NCI-H446 treated with DMSO at 0.1 percent for 48 hours (cell line): ENCODE results near the gene KIAA0930.

Experiments used
- DNase-seq: peaks from one replicate; lab custom pipeline; 2025; lab: John Stamatoyannopoulos, UW

Gene KIAA0930

DNA sequence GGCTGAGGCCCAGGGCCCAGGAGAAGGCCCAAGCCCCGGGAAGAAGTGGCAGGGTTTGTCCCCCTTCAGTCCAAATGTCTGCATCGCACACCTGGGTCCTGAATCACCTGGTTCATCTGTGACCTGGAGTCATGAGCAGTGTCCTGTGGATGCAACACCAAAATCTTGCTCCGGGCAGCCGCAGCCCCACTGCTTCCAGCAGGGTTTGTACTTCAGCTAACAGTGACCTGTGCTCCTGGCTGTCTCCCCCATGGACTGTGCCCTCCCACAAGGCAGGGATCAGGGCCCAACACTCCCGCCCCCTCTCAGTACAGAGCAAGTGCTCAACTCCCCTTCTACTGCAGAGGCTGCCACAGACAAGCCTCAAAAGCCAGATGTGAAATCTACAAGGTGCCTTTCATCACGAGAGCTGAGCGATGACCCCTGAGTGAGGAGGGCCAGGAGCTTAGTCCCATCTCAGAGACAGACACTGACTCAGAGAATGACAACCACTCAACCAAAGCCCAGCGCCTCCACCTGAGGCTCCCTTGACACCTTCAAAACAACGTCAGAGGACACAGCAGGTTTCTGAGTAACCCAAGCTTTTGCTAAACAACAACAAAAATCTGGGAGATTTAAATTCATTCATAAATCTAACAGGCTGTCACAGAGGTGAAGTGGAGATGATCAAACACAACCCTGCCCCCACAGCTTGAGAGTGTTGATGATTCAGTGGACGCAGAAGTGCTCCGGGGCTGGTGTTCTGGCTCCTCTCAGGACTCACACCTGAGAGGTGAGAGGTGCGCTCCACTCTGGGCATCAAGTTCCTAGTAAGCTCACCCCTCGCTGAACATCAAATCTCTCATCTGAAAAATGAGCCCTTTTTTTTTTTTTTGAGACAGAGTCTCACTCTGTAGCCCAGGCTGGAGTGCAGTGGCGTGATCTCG lies 3.4 kb downstream of the KIAA0930 start:
- DNase-seq, result no peak

DNA sequence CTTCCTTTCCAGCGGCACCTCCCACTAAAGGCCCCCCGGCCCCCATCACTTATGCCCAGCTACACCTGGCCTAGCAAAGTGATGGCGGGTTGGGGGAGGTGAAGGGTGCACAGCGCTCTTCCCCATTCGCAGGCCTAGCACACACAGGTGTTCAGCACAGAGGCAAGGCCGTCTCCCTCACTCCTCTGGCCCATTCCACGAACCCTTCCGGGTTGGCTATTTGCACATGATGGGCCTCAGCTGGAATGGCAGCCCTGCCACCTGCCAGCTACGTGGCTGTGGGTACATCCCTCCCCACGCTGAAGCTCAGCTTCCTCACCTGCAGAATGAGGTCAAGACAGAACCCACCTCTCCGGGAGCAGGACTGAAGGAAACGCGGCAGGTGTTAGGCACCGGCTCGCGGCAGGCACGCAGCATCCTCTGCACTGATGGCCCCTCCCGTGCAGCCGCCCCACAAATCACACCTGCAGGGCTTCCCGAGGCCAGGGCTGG lies 4.8 kb downstream of the KIAA0930 start:
- no peak for DNase-seq

DNA sequence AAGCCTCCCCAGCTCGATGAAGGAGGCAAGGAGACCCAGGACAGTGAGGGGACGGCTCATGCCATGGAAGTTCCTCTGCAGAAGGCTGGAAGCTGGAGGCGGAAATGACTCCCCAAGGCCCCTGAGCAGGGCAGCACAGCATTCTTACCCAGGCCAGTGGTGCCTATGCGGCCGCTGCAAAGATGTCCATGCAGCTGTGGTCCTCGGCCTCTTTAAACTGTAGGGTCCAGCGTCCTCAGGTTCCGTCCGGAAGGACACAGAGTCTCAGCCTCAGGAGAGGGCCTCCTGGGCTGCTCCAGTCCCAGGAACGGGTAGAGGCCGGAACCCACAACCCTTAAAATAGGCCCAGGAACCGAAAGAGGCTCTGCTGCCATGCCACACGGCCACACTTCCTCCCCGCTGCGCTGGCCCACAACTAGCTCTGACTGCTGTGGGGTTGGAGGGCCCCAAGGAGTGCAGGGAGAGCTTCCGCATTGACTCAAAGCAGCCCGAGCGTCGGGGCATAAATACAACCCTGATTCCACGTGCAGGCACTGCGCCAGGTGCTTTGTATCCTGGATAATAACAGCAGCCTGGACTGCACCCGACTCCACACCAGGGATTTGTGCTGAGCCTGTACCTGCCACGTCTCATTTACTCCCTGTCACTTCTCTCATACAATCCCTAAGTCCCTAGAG lies 5.5 kb downstream of the KIAA0930 start:
- DNase-seq, result no peak

DNA sequence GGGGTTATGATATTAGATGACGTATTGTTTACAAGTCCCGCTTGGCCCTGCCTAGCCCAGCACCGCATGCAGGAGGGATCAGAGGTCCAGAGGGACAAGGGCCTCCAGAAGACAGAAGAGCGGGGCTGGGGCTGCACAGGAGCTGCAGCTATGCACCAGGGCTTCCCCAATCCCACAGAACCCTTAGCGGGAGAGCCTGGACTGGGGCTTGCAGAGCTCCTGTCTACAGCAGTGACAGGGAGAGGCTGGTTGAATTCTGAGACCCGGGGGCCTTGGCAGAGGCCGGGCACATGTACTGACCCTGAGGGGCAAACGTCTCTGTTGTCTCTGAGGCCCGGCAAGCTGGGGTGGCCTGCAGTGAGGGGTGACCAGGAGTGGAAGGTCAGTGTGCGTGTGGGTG lies 6.9 kb downstream of the KIAA0930 start:
- DNase-seq, result no peak

DNA sequence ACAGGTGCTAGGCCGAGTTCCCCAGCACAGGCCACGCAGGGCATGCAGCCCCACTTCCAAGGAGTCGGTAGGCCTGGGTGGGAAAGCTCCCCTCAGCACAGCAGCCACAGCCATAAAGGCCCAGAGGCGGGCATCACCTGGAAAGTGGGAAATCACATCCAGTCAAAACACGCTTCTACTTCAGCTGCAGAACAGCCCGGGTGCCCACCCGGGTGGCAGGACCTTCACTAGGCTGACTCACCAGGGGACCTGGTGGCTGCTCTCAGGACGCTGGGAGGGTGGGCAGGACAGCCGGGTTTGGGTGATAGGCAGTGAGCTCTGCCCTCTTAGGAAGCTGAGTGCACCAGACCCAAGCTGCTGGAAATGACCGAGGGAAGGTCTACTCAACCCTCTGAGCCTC lies 7.3 kb downstream of the KIAA0930 start:
- DNase-seq, result no peak

DNA sequence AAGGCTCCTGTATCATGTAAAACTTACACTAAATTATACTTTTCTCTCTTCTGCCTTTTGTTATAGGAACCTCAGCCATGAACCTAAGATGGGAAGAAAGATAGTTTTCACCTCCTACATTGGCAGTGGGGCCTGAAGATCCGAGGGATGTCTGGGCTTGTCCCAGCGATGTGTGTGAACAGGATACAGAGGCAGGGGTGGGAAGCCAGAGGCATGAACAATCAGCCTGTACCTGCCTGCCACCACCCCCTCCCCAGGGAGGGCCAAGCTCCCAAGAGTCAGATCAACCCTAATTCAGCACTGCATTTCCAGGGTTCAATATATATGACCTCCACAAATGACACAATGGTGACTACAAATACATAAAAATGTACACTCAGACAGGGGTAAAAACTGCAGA lies 9.4 kb downstream of the KIAA0930 start:
- DNase-seq, result no peak

DNA sequence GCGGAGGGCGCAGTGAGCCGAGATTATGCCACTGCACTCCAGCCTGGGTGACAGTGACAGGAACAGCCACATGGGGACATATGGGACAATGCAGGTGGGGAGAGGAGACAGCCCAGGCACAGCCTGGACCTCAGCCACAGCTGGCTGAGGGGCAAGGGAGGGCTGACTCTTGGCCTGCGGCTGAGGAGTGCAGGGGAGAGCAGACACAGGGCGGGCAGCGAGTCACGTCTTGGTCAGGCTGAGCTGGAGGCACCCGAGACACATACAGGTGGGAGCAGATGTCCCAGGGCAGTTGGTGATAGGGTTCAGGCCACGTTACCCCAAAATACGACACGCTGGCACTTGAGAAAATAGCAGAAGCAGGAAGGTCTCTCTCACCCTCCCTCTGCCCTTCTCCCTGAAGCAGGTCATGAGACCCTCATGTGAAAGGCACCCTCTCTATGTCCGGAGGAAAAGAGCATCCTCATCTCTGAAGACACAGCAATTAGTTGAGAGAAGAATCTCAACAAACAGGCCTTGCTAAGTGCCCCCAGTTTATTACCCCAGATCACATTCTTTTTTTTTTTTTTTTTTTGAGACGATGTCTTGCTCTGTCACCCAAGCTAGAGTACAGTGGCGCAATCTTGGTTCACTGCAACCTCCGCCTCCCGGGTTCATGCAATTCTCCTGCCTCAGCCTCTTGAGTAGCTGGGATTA lies 10.5 kb downstream of the KIAA0930 start:
- DNase-seq, result no peak

DNA sequence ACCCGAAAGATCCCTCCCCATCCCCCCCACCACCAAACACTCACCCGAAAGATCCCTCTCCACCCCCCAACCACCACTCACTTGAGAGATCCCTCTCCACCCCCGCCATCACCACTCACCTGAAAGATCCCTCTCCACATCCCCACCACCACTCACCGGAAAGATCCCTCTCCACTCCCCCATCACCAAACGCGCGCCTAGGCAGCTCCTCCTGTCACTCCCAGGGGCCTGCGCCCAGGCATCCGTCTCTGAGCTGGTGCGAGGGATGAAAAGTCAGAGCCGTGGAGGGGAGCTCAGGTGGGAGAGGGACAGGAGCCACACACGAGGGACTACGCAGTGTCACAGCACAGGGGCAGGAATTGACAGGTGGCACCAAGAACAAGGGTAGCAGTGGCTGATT lies 11.5 kb downstream of the KIAA0930 start:
- no peak for DNase-seq

DNA sequence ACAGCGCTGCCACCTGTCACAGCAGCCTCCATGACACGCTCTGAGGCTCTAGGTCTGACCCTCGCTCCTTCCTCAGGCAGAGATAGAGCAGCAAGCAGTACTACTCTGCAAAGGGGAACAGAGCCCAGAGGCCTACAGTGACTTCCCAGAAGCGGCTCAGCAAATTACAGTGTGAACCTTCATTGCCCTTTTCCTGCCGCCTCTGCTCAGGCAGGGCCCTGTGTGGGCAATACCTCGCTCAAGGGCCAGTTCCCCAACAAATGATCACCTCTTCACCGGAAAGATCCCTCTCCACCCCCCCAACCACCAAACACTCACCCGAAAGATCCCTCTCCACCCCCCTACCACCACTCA lies 12.3 kb downstream of the KIAA0930 start:
- DNase-seq, result no peak

DNA sequence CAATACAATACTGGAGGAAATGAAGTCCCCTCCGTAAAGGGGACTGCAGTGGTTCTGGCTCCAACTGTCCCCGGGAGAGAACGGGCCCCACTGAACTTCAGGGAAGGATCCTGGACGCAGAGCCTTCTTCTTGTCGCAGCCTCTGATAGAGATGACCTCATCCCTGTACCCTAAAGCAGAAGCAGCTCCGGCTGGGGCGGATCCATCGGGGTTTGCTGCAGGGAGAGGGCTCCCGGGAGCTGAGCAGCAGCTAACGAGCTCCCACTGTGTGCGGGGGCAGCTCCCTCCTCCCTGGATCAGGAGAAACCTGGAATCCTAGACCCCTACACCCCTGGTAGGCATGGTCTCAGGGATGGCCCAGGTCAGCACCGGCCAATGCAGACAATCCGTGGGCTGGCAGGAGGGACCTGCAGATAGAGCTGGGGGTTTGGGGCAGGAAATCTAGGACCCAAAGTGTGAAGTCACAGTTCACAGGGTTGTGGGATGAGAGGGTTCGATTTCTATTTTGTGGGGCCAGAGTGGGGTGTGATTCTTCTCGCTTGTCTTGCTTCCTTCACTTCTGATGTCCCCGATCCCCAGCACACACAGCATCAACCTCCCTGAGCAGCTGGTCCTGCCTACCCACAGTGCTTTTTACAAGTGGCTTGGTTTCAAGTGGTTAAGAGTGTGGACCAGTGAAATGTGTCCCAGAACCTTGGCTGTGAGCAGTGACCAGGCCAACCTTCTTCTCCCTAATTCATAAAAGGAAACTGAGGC lies 12.9 kb downstream of the KIAA0930 start:
- DNase-seq, result no peak

DNA sequence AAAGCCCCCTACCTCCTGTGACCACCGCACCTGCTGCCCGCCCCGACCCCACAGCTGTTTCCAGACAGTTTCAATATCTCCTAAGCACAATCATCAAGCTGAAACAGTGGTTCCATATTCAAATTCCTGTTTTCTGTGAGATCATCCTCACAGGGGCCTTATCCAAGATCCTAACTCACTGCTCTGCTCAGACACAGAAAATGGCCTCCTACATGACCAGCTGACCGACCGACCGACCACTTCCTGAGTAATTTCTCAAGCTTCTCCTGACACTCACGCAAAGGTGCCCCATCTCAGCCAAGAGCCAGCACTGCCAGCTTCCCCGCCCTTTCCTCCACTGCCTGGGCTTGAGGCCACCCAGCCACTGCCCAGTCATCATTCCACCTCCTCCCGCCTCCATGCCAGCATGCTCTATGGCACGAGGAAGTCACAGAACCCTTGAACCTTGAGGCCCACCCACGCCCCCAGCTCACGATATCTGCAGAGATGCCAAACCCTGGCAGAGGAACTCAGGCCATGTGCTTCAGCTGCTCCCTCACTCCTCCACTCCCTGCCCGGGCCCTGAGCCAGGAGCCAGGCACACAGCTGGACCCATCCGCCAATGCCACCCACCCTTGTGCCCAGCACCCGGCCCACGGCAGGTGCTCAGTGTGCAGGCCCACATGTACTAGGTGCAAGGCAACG lies 14.0 kb downstream of the KIAA0930 start:
- no peak for DNase-seq

DNA sequence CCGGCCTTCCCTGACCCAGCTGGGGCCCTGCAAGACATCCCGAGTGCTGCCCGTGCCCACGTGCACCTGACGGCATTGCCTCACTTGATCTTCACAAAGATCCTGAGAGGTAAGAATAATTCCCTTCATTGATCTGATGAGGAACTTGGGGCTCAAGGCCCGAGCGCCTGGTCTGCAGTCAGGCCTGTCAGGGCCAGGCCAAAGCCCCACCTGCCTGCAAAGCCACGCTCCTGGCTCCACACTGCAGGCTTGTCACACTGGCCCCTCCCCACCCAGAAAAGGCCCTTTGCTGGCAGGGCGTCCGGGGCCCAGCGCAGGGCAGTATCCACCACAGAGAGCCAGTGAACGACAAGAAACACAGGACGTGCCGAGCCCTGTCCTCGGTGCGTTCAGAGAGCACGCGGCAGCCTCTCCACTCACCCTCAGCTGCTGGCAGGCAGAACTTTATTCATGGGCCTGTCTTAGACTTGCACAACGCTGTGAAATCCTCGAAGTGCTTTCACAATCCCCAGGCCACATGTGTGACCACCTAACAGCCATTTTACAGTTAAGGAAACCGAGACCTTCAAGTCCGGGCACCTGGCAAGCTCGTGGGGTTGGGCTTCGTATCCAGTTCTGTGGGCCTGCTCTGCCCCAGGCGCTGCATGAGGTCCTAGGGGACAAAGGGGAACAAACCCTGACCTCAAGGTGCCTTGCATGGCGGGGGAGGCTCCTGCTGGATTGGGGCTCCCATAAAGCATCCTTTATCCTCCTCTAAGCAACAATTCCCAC lies 14.8 kb downstream of the KIAA0930 start:
- no peak for DNase-seq

DNA sequence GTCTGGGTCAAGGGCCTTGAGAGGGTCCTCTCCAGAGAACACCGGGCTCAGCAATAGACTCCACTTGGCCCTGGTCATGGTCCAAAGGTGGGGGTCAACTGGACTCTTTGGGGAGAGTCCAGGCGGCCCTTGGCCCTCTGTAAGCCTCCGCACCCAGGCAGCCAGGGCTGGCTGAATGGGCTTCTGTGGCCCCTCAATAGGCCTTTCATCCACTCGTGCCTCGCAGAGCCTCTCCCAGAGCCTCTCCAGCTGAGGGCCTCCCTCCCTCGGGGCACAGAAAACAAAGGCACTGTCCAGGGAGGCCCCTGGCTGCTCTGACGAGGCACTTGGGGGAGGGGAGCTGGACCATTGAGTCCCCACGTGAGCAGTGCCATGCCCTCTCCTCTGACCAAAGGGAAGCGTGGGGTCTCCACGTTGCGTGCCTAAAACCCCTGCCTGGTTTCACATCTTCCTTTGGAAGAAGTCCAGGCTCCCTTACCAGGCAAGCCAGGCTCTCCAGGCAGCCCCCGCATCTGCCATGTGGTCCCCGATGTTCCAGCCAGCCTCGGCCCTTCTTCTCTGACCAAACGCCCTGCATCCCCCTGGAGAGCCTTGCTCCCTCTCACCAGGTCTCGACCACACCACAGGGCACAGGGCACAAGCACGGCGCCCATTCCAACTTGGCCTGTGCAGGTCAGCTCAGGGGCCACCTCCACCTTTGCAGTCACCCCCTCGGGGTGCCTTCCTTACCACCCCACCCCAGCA lies 15.5 kb downstream of the KIAA0930 start:
- no peak for DNase-seq

DNA sequence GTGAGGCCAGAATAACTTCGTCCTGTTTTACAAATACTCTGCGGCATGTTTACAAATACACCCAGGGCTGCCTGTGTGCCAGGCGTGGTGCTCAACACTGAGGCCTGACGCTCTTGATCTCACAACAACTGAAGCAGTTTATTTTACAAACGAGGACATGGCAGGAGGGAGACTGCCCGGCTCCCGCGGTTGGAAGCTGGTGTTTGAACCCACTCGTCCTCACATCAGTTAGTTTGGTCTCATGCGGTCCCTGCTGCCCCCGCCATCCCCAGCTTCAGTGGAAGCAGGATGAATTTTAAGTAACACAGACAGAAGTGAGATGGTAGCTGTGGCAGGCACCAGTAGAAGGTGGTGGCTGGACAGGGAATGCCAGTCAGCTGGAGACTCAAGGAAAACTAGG lies 16.4 kb downstream of the KIAA0930 start:
- DNase-seq, result no peak

DNA sequence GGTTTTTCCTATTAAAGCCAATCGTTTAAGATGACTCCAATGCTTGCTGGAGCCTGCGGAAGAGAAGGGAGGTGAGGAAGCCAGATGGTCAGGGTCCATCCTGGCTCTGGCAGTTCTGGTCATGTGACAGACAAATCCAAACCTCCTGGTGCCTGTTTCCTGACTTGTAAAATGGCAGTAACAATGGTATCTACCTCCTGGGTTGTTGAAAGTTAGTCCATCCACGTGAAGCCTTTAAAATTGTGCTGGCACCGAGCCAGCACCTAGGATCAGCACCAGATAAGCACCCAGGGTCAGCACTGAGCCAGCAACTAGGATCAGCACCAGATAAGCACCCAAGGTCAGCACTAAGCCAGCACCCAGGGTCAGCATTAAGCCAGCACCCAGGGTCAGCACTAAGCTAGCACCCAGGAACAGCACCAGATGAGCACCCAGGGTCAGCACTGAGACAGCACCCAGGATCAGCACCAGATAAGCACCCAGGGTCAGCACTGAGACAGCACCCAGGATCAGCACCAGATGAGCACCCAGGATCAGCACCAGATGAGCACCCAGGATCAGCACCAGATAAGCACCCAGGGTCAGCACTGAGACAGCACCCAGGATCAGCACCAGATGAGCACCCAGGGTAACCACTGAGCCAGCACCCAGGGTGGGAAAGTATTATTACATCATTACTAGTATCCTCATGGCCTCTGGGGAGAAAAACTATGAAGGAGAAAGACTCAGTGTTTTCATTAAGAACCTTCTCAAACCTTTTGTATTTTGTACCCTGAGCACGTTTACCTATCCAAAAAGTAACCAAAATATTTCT lies 17.2 kb downstream of the KIAA0930 start:
- DNase-seq, result no peak

DNA sequence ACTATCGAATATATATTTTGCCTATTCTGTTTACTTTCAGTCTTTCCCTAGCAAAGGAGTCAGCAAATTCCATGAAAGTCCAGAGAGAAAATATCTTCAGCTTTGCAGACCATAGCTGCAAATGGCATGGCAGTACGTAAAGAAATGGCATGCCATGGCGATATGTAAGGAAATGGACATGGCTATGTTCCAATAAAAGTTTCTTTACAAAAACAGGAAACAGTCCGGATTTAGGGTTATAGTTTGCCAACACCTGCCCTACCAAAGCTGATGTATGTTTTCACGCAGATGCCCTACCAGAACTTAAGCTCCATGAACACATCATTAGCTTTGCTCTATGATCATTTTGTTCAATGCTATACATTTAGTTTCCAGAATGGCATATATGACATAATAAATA lies 19.5 kb downstream of the KIAA0930 start:
- DNase-seq, result no peak

DNA sequence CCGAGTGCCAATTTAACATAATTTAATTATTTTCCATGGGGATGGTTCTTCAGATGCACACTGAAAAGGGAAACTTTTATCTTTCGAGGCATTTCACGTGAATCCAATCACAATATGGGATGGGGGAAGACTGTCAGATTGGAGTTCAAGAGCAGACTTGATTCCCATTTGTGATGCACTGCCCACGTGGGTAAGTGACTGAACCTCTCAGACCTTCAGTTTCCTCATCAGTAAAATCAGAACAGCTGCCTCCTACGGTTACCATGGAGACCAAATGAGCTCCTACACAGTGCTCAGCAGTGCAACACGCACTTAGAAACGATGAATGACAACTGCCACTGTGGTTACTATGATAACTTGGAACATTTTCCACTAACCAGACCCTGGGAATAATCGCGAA lies 21.7 kb downstream of the KIAA0930 start:
- DNase-seq, result peak; percentile 11

DNA sequence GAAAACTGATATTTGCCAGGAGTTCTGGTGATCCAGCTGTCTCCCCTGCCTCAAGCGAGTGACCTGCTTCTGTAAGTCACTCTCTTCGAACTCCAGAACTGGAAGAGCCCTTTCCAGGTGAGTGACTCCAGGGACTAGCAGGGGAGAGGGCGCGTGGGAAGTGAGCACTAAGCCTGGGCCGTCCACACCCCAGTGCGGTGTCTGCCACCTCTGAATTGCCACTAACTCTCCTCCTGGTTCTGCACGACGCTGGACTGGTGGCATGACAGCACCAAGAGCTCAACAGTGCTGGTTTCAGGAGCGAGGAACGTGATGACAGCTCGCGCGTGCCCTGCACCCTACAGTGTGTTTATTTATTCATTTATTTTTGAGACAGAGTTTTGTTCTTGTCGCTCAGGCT lies 22.9 kb downstream of the KIAA0930 start:
- DNase-seq, result no peak

DNA sequence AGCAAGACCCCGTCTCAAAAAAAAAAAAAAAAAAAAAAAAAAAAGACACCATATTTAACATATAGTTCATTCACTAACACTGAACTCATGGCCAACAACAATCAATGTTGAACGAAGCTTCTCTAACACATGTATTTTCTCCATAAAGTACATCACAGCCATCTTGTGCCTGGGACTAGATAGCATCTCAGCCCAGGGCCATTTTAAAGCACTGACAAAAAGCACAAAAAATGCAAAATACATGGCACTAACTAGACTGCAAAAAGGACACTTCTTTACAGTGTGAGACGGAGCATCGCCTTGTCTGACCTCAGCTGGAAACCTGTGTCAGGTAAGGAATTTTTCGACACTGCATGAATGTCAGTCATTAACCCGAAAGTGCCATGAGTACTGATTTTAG lies 23.3 kb downstream of the KIAA0930 start:
- DNase-seq, result no peak
